ENCODE data around the gene BBS2.
A peak's percentile ranks its signal among the peaks of the same experiment; 100 is the strongest.

Gene BBS2

GRCh38 chr16:56542039-56542438 is 22.2 kb upstream of the BBS2 start:
- no peak overlapping the region for H3K4me3 ChIP-seq (ENCODE audit: low read depth, low read length)
- no peak for TF ChIP-seq CTCF (IDR thresholded peaks at IDR 0.05; ENCODE audit: control insufficient read depth, extremely low read depth, insufficient read depth)
- DNase-seq (ENCODE audit: low read depth): no peak

GRCh38 chr16:56539656-56540055 is 19.8 kb upstream of the BBS2 start:
- H3K4me3 ChIP-seq (ENCODE audit: low read depth, low read length): no peak overlapping the region
- DNase-seq (ENCODE audit: low read depth): no peak
- TF ChIP-seq CTCF (IDR thresholded peaks at IDR 0.05; ENCODE audit: control insufficient read depth, extremely low read depth, insufficient read depth): no peak

DNA sequence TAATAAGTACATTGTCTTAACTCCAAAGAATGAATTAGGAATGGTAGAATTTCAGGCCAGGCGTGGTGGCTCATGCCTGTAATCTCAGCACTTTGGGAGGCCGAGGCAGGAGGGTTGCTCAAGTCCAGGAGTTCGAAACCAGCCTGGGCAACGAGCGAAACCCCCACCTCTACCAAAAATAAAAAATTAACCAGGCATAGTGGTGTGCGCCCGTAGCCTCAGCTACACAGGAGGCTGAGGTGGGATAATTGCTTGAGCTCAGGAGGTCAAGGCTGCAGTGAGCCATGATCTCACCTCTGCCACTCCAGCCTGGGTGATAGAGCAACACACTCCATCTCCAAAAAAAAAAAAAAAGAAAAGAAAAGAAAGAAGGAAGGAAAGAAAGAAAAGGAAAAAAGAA is 18.5 kb upstream of the BBS2 start:
- no peak overlapping the region for H3K4me3 ChIP-seq (ENCODE audit: low read depth, low read length)
- no peak for TF ChIP-seq CTCF (IDR thresholded peaks at IDR 0.05; ENCODE audit: control insufficient read depth, extremely low read depth, insufficient read depth)
- DNase-seq (ENCODE audit: low read depth): no peak

DNA sequence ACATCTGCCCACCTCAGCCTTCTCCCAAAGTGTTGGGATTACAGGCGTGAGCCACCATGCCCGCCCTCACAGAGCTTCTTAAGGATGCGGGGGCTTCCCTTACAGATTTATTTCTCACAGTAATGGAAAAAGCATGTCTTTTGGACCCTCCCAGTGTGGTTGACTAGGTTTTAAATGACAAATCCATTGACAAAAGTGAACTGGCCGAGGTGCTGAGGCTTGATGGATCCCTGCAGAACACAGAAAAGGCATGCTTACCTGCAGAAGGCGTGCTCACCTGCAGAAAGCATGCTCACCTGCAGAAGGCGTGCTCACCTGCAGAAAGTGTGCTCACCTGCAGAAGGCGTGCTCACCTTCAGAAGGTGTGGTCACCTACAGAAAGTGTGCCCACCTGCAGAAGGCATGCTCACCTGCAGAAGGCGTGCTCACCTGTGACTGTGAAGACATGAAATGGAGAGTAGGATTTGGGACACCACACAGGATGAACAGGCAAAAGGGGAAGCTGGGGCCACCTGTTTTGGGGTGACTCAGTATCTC is 15.1 kb upstream of the BBS2 start:
- TF ChIP-seq CTCF (IDR thresholded peaks at IDR 0.05; ENCODE audit: control insufficient read depth, extremely low read depth, insufficient read depth): peak; percentile 53
- DNase-seq (ENCODE audit: low read depth): no peak
- H3K4me3 ChIP-seq (ENCODE audit: low read depth, low read length): no peak overlapping the region

DNA sequence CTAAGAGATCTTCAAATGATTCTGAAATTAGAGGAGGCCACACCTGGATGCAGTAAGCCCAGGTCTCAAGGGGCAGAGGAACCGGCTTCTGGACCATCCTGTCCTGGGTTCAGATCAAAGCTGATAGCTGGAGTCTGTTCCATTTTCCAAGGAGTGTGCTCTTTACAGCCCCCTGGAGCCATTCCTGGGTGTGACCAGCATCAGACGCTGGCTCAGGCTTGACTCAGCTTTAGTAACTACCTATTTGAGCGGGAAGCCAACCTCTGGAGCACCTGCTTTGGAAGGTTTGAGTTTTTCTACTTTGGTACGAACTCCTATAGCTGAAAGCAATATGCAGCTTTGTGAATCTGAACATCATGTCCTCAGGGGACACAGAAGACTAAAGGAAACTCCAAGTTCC is 12.9 kb upstream of the BBS2 start:
- no peak for DNase-seq (ENCODE audit: low read depth)
- TF ChIP-seq CTCF (IDR thresholded peaks at IDR 0.05; ENCODE audit: control insufficient read depth, extremely low read depth, insufficient read depth): no peak
- H3K4me3 ChIP-seq (ENCODE audit: low read depth, low read length): no peak overlapping the region

DNA sequence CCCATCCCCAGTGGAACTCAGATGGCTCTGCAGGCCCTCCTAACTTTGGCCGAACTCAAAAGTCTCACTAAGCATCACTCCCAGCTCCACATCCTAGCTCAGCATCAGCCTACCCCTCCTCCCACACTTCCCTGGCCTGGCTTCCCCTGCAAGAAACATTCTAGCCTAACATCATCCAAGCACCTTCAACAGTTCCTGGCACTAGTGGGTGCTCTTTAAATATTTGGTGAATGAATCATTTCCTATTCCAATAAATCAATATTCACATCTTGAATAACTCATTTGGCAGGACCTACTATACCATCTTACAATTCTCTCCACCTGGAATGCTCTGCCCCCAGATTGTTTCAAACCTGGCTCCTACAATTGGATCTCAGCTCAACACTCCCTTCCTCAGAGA is 11.0 kb upstream of the BBS2 start:
- no peak for DNase-seq (ENCODE audit: low read depth)
- TF ChIP-seq CTCF (IDR thresholded peaks at IDR 0.05; ENCODE audit: control insufficient read depth, extremely low read depth, insufficient read depth): no peak

GRCh38 chr16:56525236-56525635 is 5.4 kb upstream of the BBS2 start:
- no peak for DNase-seq (ENCODE audit: low read depth)
- no peak for TF ChIP-seq CTCF (IDR thresholded peaks at IDR 0.05; ENCODE audit: control insufficient read depth, extremely low read depth, insufficient read depth)
- H3K4me3 ChIP-seq (ENCODE audit: low read depth, low read length): no peak overlapping the region

More for the DNA sequence above, 11.0 kb upstream of the BBS2 start:
- H3K4me3 ChIP-seq (ENCODE audit: low read depth, low read length): no peak overlapping the region

All from LNCaP clone FGC (cell line).